Measurements from ENCODE around the gene BAZ2B.

The BAZ2B gene

GRCh38 chr2:159614534-159615366 is 1.6 kb downstream of the BAZ2B start:
- no peak for DNase-seq

- DNase-seq: no peak
Observed at GRCh38 chr2:159613651-159614285, 2.6 kb downstream of the BAZ2B start.

GRCh38 chr2:159613091-159613490 is 3.3 kb downstream of the BAZ2B start:
- no peak for DNase-seq

DNA sequence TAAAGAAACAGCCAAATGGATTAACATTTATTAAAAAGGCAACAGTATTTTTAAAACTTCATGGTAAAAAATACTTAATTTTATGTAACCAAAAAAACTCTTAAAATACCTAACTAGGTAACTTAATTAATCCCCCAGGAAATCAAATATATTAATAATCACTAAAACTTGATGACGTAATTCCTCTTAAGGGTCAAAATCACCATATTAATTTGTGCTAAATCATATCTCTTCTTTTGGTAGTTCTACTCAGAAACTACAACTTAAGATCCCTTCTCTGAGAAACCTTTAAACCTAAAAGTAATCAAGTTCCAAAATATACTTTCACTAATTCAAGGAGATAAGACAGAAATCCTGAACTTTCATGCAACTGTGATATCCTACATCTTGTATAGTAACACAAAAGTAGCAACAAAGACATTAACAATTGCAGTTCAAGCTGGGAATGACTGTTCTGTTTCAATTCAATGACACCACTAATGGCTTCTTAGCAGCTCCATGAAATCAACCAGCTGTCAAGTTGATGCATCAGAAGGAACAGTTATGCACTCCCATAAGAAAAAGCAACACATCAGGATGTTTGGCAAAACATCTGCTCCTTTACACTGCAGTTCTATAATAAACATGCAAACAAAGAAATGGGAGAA is 4.0 kb downstream of the BAZ2B start:
- DNase-seq: no peak

- DNase-seq: no peak
Observed at GRCh38 chr2:159609811-159610549, 6.4 kb downstream of the BAZ2B start.

DNA sequence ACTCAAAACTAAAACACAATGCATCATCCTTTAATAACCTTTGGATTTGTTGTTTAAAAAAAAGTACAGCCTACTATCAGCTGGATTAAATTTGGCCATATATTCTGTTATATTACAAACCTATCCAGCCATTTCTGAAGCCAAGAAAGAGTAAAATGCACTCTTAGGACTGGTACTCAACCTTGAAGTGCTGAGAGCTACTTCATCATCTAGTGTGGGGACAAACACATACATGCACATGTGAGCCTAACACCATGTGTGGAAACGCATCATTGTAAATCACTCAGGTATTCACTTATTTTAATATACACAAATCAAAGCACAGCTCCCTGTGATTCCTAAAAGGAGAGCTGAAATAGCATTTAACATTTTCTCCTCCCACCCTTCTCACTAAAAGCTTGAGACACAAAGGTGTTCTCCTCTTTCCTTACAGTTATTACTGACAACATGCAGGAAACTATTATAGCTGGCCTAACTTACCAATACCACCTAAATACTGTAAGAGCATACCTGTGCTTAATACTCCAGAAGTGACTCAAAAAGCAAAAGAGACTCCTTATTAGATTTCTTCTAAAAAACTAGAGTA is 7.5 kb downstream of the BAZ2B start:
- no peak for DNase-seq

DNA sequence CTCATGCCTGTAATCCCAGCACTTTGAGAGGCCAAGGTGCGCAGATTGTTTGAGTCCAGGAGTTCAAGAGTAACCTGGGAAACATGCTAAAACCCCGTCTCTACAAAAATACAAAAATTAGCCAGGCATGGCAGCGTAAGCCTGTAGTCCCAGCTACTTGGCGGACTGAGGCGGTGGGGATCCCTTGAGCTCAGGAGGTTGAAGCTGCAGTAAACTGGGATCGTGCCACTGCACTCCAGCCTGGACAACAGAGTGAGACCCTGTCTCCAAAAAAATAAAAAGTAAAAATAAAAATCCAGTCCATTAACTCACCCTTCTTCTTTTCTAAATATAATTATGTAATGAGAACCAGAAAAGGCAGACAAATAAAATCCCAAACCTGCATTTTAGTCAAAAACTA is 8.2 kb downstream of the BAZ2B start:
- no peak for DNase-seq

GRCh38 chr2:159606287-159606686 is 10.1 kb downstream of the BAZ2B start:
- no peak for DNase-seq

- DNase-seq: no peak
Observed at GRCh38 chr2:159605441-159606178, 10.7 kb downstream of the BAZ2B start.

- DNase-seq: no peak
Observed at GRCh38 chr2:159604159-159604558, 12.2 kb downstream of the BAZ2B start.

GRCh38 chr2:159600752-159601151 is 15.6 kb downstream of the BAZ2B start:
- no peak for DNase-seq

- no peak for DNase-seq
Observed at GRCh38 chr2:159595410-159596046, 20.8 kb downstream of the BAZ2B start.

GRCh38 chr2:159592441-159592840 is 23.9 kb downstream of the BAZ2B start:
- DNase-seq: no peak

DNA sequence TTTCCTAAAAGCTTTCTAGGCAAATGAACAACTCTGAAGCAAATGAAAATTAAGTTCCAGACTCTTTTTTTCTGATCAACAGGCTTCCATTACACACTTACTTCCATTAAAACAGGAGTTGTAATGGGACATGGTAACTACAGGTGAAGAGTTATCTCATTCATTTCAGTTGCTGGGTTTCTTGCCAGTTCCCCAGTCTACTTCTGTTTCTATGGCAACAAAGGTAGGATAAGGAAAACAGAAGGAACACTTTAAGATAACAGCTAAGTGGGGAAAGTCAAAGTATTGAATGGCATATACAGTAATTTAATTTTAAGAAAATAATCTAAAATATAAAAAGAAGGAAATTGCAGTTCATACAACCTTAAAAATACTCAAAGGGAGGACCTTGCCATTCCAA is 25.1 kb downstream of the BAZ2B start:
- no peak for DNase-seq

- no peak for DNase-seq
Observed at GRCh38 chr2:159589286-159589685, 27.1 kb downstream of the BAZ2B start.

- DNase-seq: no peak
Observed at GRCh38 chr2:159586034-159586433, 30.3 kb downstream of the BAZ2B start.

DNA sequence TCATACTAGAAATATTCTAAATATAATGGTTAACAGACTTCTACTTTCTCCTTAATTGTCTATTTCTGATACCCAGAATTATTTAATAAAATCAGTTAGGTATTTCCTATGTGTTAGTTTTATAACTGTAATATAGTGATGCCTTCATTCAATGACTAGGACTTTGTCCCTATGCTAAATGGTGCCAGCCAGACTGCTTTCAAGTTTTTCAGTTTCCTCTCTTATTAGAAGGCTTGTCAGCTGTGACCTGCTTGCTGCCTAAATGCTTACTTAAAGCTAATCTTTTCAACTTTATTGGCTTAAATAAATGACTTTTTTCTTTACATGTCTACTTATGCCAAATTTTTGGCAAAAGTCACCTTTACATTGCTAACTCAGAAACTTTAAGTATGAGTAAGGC is 30.7 kb downstream of the BAZ2B start:
- no peak for DNase-seq

- DNase-seq: no peak
Observed at GRCh38 chr2:159584796-159585195, 31.6 kb downstream of the BAZ2B start.

- DNase-seq: no peak
Observed at GRCh38 chr2:159573846-159574606, 42.3 kb downstream of the BAZ2B start.

- no peak for DNase-seq
Observed at GRCh38 chr2:159573294-159573693, 43.1 kb downstream of the BAZ2B start.

- DNase-seq: no peak
Observed at GRCh38 chr2:159572459-159572858, 43.9 kb downstream of the BAZ2B start.
